Vagina (tissue), 2 donors: ENCODE data around the gene IL2RA. TPM values are rescaled to one million over a fixed set of nuclear protein-coding genes. Genes with fewer than 3 reads are reported as not detected.

Experiments
- DNase-seq, 2 donors: peaks; one replicate each; pipeline ENCODE4 v3.0.0-alpha.2; 2017; ENCODE audit errors: extremely low spot score in 2 of 2
- H3K27ac ChIP-seq: fragments of 200-600 bp; sonication (generic); one replicate; pipeline ENCODE4 v1.5.1; 2019
- H3K27me3 ChIP-seq: fragments of 200-600 bp; sonication (generic); one replicate; pipeline ENCODE4 v1.5.1; 2019
- H3K36me3 ChIP-seq, 2 donors: fragments of 200-600 bp; sonication (generic); one replicate each; pipeline ENCODE4 v1.5.1; 2017 to 2019
- H3K4me1 ChIP-seq: fragments of 200-600 bp; sonication (generic); one replicate; pipeline ENCODE4 v1.5.1; 2019
- H3K4me3 ChIP-seq, 2 donors: fragments of 200-600 bp; sonication (generic); 1 replicate in 1 of 2; 2 replicates in 1 of 2; pipeline ENCODE4 v1.5.1; 2016 to 2019
- H3K9me3 ChIP-seq: fragments of 200-600 bp; sonication (generic); one replicate; pipeline ENCODE4 v1.5.1; 2019
- CTCF ChIP-seq, 3 experiments: fragments of 450-650 bp in 2 of 3; fragments of 200-600 bp in 1 of 3; sonication (generic) in 1 of 3; IDR thresholded peaks; one replicate each; pipeline ENCODE4 v1.5.1; 2017 to 2019; ENCODE audit warnings: antibody characterized with exemption in 3 of 3, mild to moderate bottlenecking in 2 of 3, moderate library complexity in 2 of 3
- POLR2A ChIP-seq, 2 donors: fragments of 450-650 bp; IDR thresholded peaks; one replicate each; pipeline ENCODE4 v1.6.1; 2017; ENCODE audit warnings: antibody characterized with exemption in 2 of 2, mild to moderate bottlenecking in 2 of 2, moderate library complexity in 2 of 2
- POLR2AphosphoS5 ChIP-seq, 2 donors: sonication (generic); formaldehyde crosslinking; IDR thresholded peaks; one replicate each; pipeline ENCODE4 v1.9.0; 2017; ENCODE audit warnings: antibody characterized with exemption in 2 of 2, mild to moderate bottlenecking in 2 of 2, low read depth in 1 of 2; ENCODE audit not compliant: insufficient read depth in 1 of 2
- intact Hi-C: fragments of 100-400 bp; cut with DNase I; formaldehyde crosslinking; loops from one replicate; pipeline ENCODE4 v1.15.1; 2023
- total RNA-seq: library from RNA; depleted of rRNA; stranded (reverse); fragments of >200 nt; gene quantifications from one replicate; pipeline ENCODE4 v1.2.3, GENCODE V29; 2016

IL2RA gene
- total RNA-seq, 1 donor from 2014 or later: not detected

GRCh38 chr10:6002809-6003510 is 59.2 kb downstream of the IL2RA start:
- DNase-seq: peak in 1 of 2 donors; percentile 29
- no peak overlapping the region for H3K27ac ChIP-seq
- no peak overlapping the region for H3K4me3 ChIP-seq
- peaks cover 2% of the 10 kb centered on the region for H3K4me1 ChIP-seq
- intact Hi-C loops: no loop called here
- H3K9me3 ChIP-seq: no peaks in the 10 kb centered on the region
- H3K27me3 ChIP-seq: no peaks in the 10 kb centered on the region
- H3K36me3 ChIP-seq: no peaks in the 10 kb centered on the region
- TF ChIP-seq POLR2AphosphoS5 (IDR thresholded peaks at IDR 0.05; ENCODE audit: insufficient read depth in 1 of 2, low read depth in 1 of 2) (no peak), CTCF (IDR thresholded peaks at IDR 0.05) (no peak), POLR2A (IDR thresholded peaks at IDR 0.05) (no peak)

DNA sequence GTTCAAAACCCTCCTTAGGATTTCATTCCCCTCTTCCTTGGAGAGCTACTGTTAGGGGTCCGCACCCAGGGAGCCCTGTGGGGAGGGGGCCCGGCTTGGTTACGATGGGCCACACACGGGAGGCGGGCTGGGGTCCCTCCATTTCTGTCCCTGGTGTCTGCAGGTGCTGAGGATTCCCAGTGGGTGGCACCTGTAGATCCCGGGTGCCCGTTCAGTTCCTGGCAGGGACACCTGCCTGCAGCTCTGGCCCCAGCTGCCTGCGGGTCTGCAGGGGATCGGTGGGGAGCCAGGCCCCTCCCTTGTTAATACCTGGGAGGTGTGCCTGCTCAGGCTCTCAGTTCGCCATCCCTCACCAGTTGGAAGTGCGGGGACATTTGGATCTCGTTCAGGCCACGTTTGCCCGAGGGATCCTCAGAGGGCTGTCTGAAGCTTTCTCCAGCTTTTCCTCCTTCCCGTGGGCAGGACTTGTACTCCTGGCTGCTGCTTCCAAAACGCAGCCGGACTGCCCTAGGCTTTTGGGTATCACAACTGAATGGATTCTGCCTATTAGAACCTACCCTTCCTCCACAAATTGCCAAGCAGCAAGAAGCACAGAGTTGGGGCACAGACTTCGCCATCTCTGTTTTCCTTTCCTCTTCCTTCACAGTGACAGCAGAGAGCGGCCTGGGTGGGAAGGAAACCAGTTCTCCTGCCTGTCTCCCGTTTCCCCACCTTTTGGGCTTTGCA is 62.6 kb downstream of the IL2RA start:
- Histone ChIP-seq H3K27ac (no peak overlapping the region), H3K4me3 (no peak overlapping the region), H3K9me3 (no peaks in the 10 kb centered on the region), H3K4me1 (no peaks in the 10 kb centered on the region), H3K27me3 (no peaks in the 10 kb centered on the region), H3K36me3 (no peaks in the 10 kb centered on the region)
- peak in 1 of 2 donors; percentile 77 for DNase-seq
- no peak for TF ChIP-seq POLR2AphosphoS5 (IDR thresholded peaks at IDR 0.05; ENCODE audit: insufficient read depth in 1 of 2, low read depth in 1 of 2)
- intact Hi-C loops: no loop called here

DNA sequence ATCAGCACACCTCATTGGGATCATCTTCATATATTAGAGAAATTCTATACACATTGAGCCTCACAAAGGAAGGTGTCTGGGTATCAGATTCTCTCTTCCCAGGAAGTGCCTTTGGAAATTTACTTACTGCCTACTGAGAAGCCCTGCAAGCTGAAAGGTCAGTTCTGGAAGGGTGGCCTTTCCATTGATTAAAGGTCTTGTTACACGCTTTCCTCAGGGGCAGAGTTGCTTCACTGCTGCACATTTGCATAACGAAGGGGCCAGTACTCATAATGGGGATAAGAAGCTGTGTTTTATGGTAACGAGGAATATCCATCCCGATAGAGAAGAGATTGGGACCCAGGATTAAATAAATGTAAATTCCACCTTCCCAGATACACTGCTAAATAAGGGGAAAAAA is 65.5 kb downstream of the IL2RA start:
- Histone ChIP-seq H3K27ac (no peak overlapping the region), H3K9me3 (no peaks in the 10 kb centered on the region), H3K4me3 (no peak overlapping the region), H3K36me3 (no peaks in the 10 kb centered on the region), H3K4me1 (no peaks in the 10 kb centered on the region), H3K27me3 (no peaks in the 10 kb centered on the region)
- DNase-seq: no peak
- TF ChIP-seq POLR2AphosphoS5 (IDR thresholded peaks at IDR 0.05; ENCODE audit: insufficient read depth in 1 of 2, low read depth in 1 of 2): no peak
- TF ChIP-seq POLR2A (IDR thresholded peaks at IDR 0.05): no peak
- no peak for TF ChIP-seq CTCF (IDR thresholded peaks at IDR 0.05)
- intact Hi-C loops: no loop called here

DNA sequence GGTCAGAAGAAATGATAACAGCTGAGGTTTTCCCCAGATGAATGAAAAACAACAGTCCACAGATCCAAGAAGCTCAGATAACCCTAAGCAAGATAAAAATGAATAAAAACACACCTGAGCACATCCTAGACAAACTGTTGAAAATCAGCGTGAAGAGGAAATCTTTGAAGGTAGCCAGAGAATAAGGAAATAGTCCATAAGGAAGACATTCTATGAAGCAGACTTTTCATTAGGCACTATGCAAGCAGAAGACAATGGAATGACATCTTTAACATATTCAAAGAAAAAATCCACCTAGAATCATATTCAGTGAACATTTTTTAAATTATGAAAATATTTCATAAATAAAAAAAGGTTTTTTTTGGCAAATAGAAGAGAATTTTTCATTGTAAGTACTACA is 69.8 kb downstream of the IL2RA start:
- H3K36me3 ChIP-seq: no peaks in the 10 kb centered on the region
- no peaks in the 10 kb centered on the region for H3K27me3 ChIP-seq
- no peak for TF ChIP-seq CTCF (IDR thresholded peaks at IDR 0.05)
- no peak overlapping the region for H3K4me3 ChIP-seq
- peaks cover 12% of the 10 kb centered on the region for H3K4me1 ChIP-seq
- intact Hi-C loops: no loop called here
- H3K9me3 ChIP-seq: no peaks in the 10 kb centered on the region
- H3K27ac ChIP-seq: no peak overlapping the region
- no peak for DNase-seq

- DNase-seq: no peak
- TF ChIP-seq POLR2AphosphoS5 (IDR thresholded peaks at IDR 0.05; ENCODE audit: insufficient read depth in 1 of 2, low read depth in 1 of 2): no peak
- no peak for TF ChIP-seq CTCF (IDR thresholded peaks at IDR 0.05)
- TF ChIP-seq POLR2A (IDR thresholded peaks at IDR 0.05): no peak
These were observed 70.5 kb downstream of the IL2RA start for GRCh38 chr10:5991708-5992107.

More at GRCh38 chr10:5991708-5992107, 70.5 kb downstream of the IL2RA start:
- intact Hi-C loops: no loop called here
- H3K9me3 ChIP-seq: no peaks in the 10 kb centered on the region
- H3K27ac ChIP-seq: no peak overlapping the region
- peaks cover 12% of the 10 kb centered on the region for H3K4me1 ChIP-seq
- H3K36me3 ChIP-seq: no peaks in the 10 kb centered on the region
- no peak overlapping the region for H3K4me3 ChIP-seq
- H3K27me3 ChIP-seq: no peaks in the 10 kb centered on the region
